C4-2B (cell line): ENCODE measurements around the gene SCNM1.

Experiments used
- H3K27ac ChIP-seq: fragments of 450-650 bp; 2 replicates; pipeline ENCODE4 v1.5.1; 2017
- CTCF ChIP-seq: fragments of 450-650 bp; conservative IDR thresholded peaks from 2 replicates; pipeline ENCODE4 v1.5.1; 2017; ENCODE audit warnings: mild to moderate bottlenecking
- ZFX ChIP-seq: fragments of 450-650 bp; IDR thresholded peaks from 2 replicates; pipeline ENCODE4 v1.6.1; 2017

Gene SCNM1

GRCh38 chr1:151196292-151196800 lies 30.4 kb downstream of the SCNM1 start:
- H3K27ac ChIP-seq, result peak overlapping the region; percentile 87
- peak; percentile 83 for TF ChIP-seq CTCF
- no peak for TF ChIP-seq ZFX

GRCh38 chr1:151197863-151198253 lies 31.9 kb downstream of the SCNM1 start:
- H3K27ac ChIP-seq, result peak overlapping the region; percentile 87
- TF ChIP-seq ZFX, result no peak
- no peak for TF ChIP-seq CTCF

- TF ChIP-seq ZFX (peak; percentile 79), CTCF (no peak)
- peak within 1 kb of the TSS; percentile 87 for H3K27ac ChIP-seq
Observed at GRCh38 chr1:151198254-151199127, 32.5 kb downstream of the SCNM1 start, which contains the start of gene PIP5K1A. Gene PIP5K1A (plus strand): TSS chr1:151198552. CDS start chr1:151198997, 445 bp downstream.

GRCh38 chr1:151199873-151200581 lies 34.1 kb downstream of the SCNM1 start:
- H3K27ac ChIP-seq, result peak overlapping the region; percentile 87; the same call in 1 of the 2 replicates
- TF ChIP-seq ZFX, result no peak
- TF ChIP-seq CTCF, result no peak

GRCh38 chr1:151205381-151205965 lies 39.5 kb downstream of the SCNM1 start:
- H3K27ac ChIP-seq, result peak overlapping the region; percentile 47

GRCh38 chr1:151210830-151211229 lies 44.9 kb downstream of the SCNM1 start:
- no peak for TF ChIP-seq CTCF
- TF ChIP-seq ZFX, result no peak
- no peak overlapping the region for H3K27ac ChIP-seq

GRCh38 chr1:151211972-151212705 lies 46.2 kb downstream of the SCNM1 start:
- no peak overlapping the region for H3K27ac ChIP-seq
- TF ChIP-seq CTCF (no peak), ZFX (no peak)
